WI38 (cell line): Measurements from ENCODE around the gene HMG20A.
A peak's percentile ranks its signal among the peaks of the same experiment; 100 is the strongest.

Experiments
- H3K4me3 ChIP-seq: 2 replicates; pipeline ENCODE4 v1.5.1; 2011; ENCODE audit warnings: low read depth, mild to moderate bottlenecking, control low read depth, low read length
- TF ChIP-seq, protein P1 (sequence below): IDR thresholded peaks from 2 replicates; pipeline ENCODE4 v1.5.1; 2012; ENCODE audit warnings: low read depth, mild to moderate bottlenecking, control low read depth, low read length

The HMG20A gene

GRCh38 chr15:77494964-77495363 is 74.3 kb downstream of the HMG20A start:
- TF ChIP-seq, protein P1, sequence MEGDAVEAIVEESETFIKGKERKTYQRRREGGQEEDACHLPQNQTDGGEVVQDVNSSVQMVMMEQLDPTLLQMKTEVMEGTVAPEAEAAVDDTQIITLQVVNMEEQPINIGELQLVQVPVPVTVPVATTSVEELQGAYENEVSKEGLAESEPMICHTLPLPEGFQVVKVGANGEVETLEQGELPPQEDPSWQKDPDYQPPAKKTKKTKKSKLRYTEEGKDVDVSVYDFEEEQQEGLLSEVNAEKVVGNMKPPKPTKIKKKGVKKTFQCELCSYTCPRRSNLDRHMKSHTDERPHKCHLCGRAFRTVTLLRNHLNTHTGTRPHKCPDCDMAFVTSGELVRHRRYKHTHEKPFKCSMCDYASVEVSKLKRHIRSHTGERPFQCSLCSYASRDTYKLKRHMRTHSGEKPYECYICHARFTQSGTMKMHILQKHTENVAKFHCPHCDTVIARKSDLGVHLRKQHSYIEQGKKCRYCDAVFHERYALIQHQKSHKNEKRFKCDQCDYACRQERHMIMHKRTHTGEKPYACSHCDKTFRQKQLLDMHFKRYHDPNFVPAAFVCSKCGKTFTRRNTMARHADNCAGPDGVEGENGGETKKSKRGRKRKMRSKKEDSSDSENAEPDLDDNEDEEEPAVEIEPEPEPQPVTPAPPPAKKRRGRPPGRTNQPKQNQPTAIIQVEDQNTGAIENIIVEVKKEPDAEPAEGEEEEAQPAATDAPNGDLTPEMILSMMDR = no peak
- no peak overlapping the region for H3K4me3 ChIP-seq

DNA sequence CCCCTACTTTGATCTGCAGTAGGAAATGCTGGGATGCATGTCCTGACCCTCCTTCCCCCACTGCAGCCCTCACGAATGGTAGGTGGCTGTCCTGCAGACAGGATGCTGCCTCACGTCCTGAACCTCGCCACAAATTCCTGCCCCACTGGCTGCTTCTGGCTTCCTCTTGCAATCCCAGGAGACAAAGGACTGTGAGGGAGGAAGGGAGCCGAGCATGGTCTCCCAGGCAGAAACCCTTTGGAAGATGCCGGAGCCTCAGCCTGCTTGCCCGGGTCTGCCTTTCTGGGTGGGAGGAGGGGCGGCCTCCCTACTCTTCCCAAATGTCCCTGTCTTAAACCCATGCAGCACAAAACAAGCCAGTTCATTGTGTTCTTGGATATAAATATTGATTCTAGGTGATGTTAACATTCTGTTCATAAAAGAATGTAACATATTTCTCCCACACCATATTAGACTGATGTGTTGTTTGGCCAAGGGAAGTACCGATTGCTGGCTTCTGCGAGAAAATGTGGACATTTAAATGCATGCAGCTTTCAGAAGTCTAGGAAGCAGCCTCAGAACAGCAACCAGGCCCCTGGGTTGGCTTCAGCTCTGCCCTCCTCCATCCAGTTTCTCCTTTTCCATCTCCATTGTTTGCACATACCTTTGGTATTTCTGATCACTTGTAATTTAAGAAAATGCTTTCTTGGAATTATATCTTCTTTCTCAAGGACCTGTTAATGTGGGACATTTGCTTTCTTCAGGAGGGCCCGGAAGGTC is 75.3 kb downstream of the HMG20A start:
- TF ChIP-seq, protein P1 = no peak
- H3K4me3 ChIP-seq = peak overlapping the region; percentile 35

DNA sequence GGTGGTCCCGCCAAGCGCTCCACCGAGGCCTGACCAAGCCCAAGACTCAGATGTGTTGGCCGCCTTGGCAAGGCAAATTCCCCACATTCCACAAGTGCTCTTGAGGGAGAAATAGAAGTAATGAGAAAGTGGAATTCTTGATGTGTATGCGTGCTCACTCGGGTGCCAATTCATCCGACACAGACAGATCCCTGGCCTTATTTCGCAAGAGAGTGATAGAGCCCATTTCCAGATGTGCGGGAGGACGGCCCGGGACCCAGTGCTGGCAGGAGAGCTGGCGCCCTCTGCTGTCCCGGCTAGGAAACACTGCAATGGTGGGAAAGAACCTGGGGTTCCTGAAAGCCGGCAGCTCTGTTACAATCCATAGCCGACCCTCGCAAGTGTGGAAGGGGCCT is 76.0 kb downstream of the HMG20A start:
- TF ChIP-seq, protein P1 = peak; percentile 94
- peak overlapping the region; percentile 35 for H3K4me3 ChIP-seq

GRCh38 chr15:77497110-77497737 is 76.5 kb downstream of the HMG20A start:
- TF ChIP-seq, protein P1 = no peak
- peak overlapping the region; percentile 27 for H3K4me3 ChIP-seq

GRCh38 chr15:77497942-77498361 is 77.3 kb downstream of the HMG20A start:
- TF ChIP-seq, protein P1 = no peak
- no peak overlapping the region for H3K4me3 ChIP-seq

DNA sequence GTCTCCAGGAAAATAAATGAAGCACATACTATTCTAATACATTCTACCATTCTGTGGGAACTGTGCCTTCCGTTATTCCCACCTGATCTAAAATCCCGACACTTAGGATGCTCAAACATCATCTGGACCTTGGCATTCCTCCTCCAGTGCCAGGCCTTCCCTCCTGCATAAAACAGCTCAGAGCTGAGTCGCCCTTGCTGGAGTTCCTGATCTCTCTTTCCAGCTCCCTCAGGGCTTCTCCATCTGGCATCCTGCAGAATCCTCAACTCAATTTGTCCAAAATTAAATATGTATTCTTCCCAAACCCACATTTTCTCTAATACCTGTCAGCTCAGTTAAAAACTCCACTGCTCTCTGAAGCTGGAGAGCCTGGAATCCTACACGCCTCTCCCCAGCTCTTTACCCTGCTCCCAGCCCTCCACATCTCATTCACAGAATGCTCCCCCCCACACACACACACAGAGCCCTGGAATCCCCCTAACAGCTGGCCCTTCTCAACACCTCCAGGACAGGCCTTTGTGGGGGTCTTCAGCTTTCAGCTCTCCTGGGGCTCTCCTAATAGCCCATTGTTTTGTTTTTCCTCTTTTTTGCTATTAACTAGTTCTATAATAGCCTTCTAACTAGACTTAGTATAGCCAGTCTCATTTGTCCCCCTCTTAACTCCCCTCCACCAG is 78.5 kb downstream of the HMG20A start:
- no peak overlapping the region for H3K4me3 ChIP-seq
- TF ChIP-seq, protein P1 = no peak

DNA sequence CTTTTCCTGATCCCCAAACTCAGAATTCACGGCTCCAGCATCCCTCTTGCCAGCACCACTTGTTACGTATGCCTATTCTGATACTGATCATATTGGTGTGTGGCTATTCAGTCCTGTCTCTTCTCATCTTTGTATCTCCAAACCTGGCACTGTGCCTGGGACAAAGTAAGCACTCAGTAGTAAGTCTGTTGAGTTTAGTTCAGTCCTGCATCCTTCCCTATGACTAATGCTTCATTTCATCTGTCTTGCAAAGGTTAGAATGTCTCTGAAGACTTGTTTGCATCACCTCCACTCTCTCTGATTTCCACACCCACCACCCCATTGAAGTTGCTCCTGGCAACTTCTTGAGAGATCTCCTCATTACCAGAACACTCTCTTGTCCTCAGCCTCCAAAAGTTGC is 80.3 kb downstream of the HMG20A start:
- TF ChIP-seq, protein P1 = no peak
- H3K4me3 ChIP-seq = no peak overlapping the region
